Endothelial cell of umbilical vein (primary cell): ENCODE measurements around the gene CEP63. TPM values are rescaled to one million over a fixed set of nuclear protein-coding genes. Genes with fewer than 3 reads are reported as not detected.

ENCODE experiments used
- BruUV-seq: library from RNA; stranded (reverse); fragments of 400-500 nt; replicated peaks from 2 replicates; lab custom pipeline; 2021; lab: Mats Ljungman, UMichigan
- CTCF ChIA-PET: fragments of 300-600, 350-600 bp; sonication (Branson Sonifier 250); formaldehyde crosslinking; loops from one replicate; lab custom pipeline; 2021; ENCODE audit warnings: antibody characterized with exemption, inconsistent platforms; lab: Charles Lee
- POLR2A ChIA-PET: fragments of 300-600, 350-600 bp; sonication (Branson Sonifier 250); formaldehyde crosslinking; loops from one replicate; lab custom pipeline; 2021; ENCODE audit warnings: antibody characterized with exemption, inconsistent platforms; lab: Charles Lee
- DNase-seq: peaks from one replicate; pipeline ENCODE4 v3.0.0-alpha.2; 2011; ENCODE audit warnings: low read depth, low spot score
- FAIRE-seq: peaks from 2 replicates; lab custom pipeline; 2011; peaks lifted over from hg19 to GRCh38; lab: Jason Lieb, UNC
- H2AFZ ChIP-seq: 2 replicates; pipeline ENCODE4 v1.6.0; 2012; ENCODE audit warnings: low read depth, low read length, control low read depth, inconsistent platforms
- H3K27ac ChIP-seq: 2 replicates; pipeline ENCODE4 v1.5.1; 2011; ENCODE audit warnings: low read depth, mild to moderate bottlenecking, control low read depth, low read length, moderate library complexity; ENCODE audit not compliant: insufficient read depth
- H3K27me3 ChIP-seq, 2 experiments: 2 replicates each; pipeline versions ENCODE4 v1.6.0 to v1.6.1; 2011; ENCODE audit warnings: low read length in 2 of 2, mixed read lengths in 1 of 2; ENCODE audit not compliant: control insufficient read depth in 2 of 2, insufficient read depth in 2 of 2
- H3K36me3 ChIP-seq, 2 experiments: 2 replicates in 1 of 2; 3 replicates in 1 of 2; pipeline ENCODE4 v1.5.1; 2011; ENCODE audit warnings: low read length in 2 of 2, mild to moderate bottlenecking in 1 of 2, moderate library complexity in 1 of 2; ENCODE audit not compliant: control insufficient read depth in 2 of 2, insufficient read depth in 2 of 2; ENCODE audit errors: extremely low read depth in 1 of 2
- H3K4me1 ChIP-seq: 3 replicates; pipeline ENCODE4 v1.5.1; 2011; ENCODE audit warnings: mild to moderate bottlenecking, low read length; ENCODE audit not compliant: control insufficient read depth, insufficient read depth; ENCODE audit errors: extremely low read depth
- H3K4me2 ChIP-seq: 2 replicates; pipeline ENCODE4 v1.6.1; 2011; ENCODE audit warnings: low read length, control low read depth, mixed read lengths; ENCODE audit not compliant: insufficient read depth
- H3K4me3 ChIP-seq, 3 experiments: fragments of 200-600 bp in 1 of 3; sonication (generic), shearing (Covaris generic) in 1 of 3; replicated peaks in 1 of 3; 2 replicates each; pipeline ENCODE4 v1.5.1; 2011 to 2016; ENCODE audit warnings: control low read depth in 3 of 3, low read length in 3 of 3, mild to moderate bottlenecking in 2 of 3, inconsistent platforms in 1 of 3, low read depth in 1 of 3, moderate library complexity in 1 of 3; ENCODE audit not compliant: insufficient read depth in 1 of 3
- H3K79me2 ChIP-seq: 2 replicates; pipeline ENCODE4 v1.6.0; 2012; ENCODE audit warnings: low read length, inconsistent platforms; ENCODE audit not compliant: control insufficient read depth, insufficient read depth
- H3K9ac ChIP-seq: replicated peaks from 2 replicates; pipeline ENCODE3; 2011; ENCODE audit warnings: low read length, control low read depth; ENCODE audit not compliant: insufficient read depth; ENCODE audit errors: extremely low read depth
- H3K9me1 ChIP-seq: replicated peaks from 3 replicates; pipeline ENCODE4 v1.6.0; 2011; ENCODE audit warnings: mild to moderate bottlenecking, low read length; ENCODE audit not compliant: control insufficient read depth, insufficient read depth; ENCODE audit errors: extremely low read depth
- H3K9me3 ChIP-seq: replicated peaks from 2 replicates; pipeline ENCODE4 v1.5.1; 2012; ENCODE audit warnings: low read length, inconsistent platforms; ENCODE audit not compliant: control insufficient read depth, insufficient read depth
- H4K20me1 ChIP-seq: replicated peaks from 2 replicates; pipeline ENCODE3; 2011; ENCODE audit warnings: mild to moderate bottlenecking, low read length; ENCODE audit not compliant: control insufficient read depth, insufficient read depth; ENCODE audit errors: extremely low read depth
- CTCF ChIP-seq, 2 donors: IDR thresholded peaks; 1 replicate in 1 of 2; 2 replicates in 1 of 2; pipeline ENCODE4 v1.5.1; 2011; ENCODE audit warnings: low read length in 2 of 2, mild to moderate bottlenecking in 2 of 2, moderate library complexity in 2 of 2, control low read depth in 1 of 2, inconsistent platforms in 1 of 2, low read depth in 1 of 2; ENCODE audit not compliant: insufficient read depth in 1 of 2; ENCODE audit errors: extremely low read depth in 1 of 2
- EZH2 ChIP-seq: IDR thresholded peaks from 2 replicates; pipeline ENCODE4 v1.6.1; 2012; ENCODE audit warnings: borderline replicate concordance, low read depth, mild to moderate bottlenecking, moderate library complexity, low read length, inconsistent platforms; ENCODE audit not compliant: severe bottlenecking
- GATA2 ChIP-seq: IDR thresholded peaks from 2 replicates; pipeline ENCODE4 v1.7.0; 2011; ENCODE audit warnings: low read depth, mild to moderate bottlenecking, moderate library complexity, mixed read lengths, low read length; ENCODE audit not compliant: insufficient read length, insufficient read depth
- JUN ChIP-seq: IDR thresholded peaks from 2 replicates; pipeline ENCODE4 v1.6.1; 2011; ENCODE audit warnings: borderline replicate concordance, low read depth; ENCODE audit not compliant: insufficient read length, insufficient read depth
- MAX ChIP-seq: IDR thresholded peaks from 2 replicates; pipeline ENCODE4 v1.6.1; 2011; ENCODE audit not compliant: insufficient read depth, insufficient read length
- MYC ChIP-seq: IDR thresholded peaks from one replicate; pipeline ENCODE4 v1.6.1; 2011; ENCODE audit warnings: mild to moderate bottlenecking, low read depth, low read length
- POLR2A ChIP-seq: IDR thresholded peaks from 2 replicates; pipeline ENCODE4 v1.6.1; 2012; ENCODE audit warnings: low read depth, mild to moderate bottlenecking, control low read depth, low read length
- POLR2AphosphoS5 ChIP-seq: IDR thresholded peaks from 2 replicates; pipeline ENCODE4 v1.6.1; 2012; ENCODE audit warnings: low read depth, mild to moderate bottlenecking, control low read depth, low read length, moderate library complexity; ENCODE audit not compliant: insufficient read depth
- dilution Hi-C: fragments of 300-500 bp; cut with MboI; formaldehyde crosslinking; loops from one replicate; pipeline ENCODE4 v1.15.0; 2019; ENCODE audit warnings: low sequenced_read_pairs; ENCODE audit not compliant: extremely low pct_ligation_motif_present
- intact Hi-C: fragments of 100-400 bp; cut with micrococcal nuclease; formaldehyde crosslinking; loops from one replicate; pipeline ENCODE4 v1.10.0; 2022
- polyA plus RNA-seq, 4 experiments: library from polyadenylated mRNA; depleted of rRNA in 3 of 4; stranded (reverse) in 3 of 4; unstranded in 1 of 4; fragments of >200 nt; gene quantifications; 2 replicates each; pipeline versions ENCODE4 v1.2.1 to v1.2.3, GENCODE V29; 2011 to 2012; ENCODE audit warnings: missing spikeins in 1 of 4
- total RNA-seq: library from RNA; stranded (reverse); gene quantifications from 2 replicates; pipeline ENCODE4 v1.2.3, GENCODE V29; 2021

Gene CEP63
- total and polyA plus RNA-seq, 2 donors (not counting 3 experiments of a cell fraction or from before 2014, with no cell fraction given), result 5.7 to 29.4 TPM

- no peaks in the 10 kb centered on the region for H3K79me2 ChIP-seq
- peaks cover 23% of the 10 kb centered on the region for H3K4me1 ChIP-seq
- POLR2A ChIA-PET, result no interaction called here
- H3K9me3 ChIP-seq, result no peaks in the 10 kb centered on the region
- H3K9ac ChIP-seq, result no peak overlapping the region
- H3K4me3 ChIP-seq, result no peak overlapping the region
- H2AFZ ChIP-seq, result peak overlapping the region; percentile 9
- dilution Hi-C loops (no loop called here), intact Hi-C loops (loop anchor here (1.0 kb wide), 1 partner anchor 141 kb away; no protein-coding TSS in a partner anchor)
- CTCF ChIA-PET, result interaction anchor here (0.7 to 1.9 kb wide), 6 partner anchors 22 to 142 kb away, joined by 3 to 9 read pairs (median 4); partner anchors contain the start of gene AMOTL2
- TF ChIP-seq MYC, result no peak
- TF ChIP-seq POLR2A, result no peak
- peak; percentile 32 to 45 for TF ChIP-seq CTCF (IDR thresholded peaks at IDR 0.05; ENCODE audit: extremely low read depth in 1 of 2, insufficient read depth in 1 of 2, low read depth in 1 of 2, low read length in 2 of 2)
- no peak for TF ChIP-seq EZH2
- TF ChIP-seq POLR2AphosphoS5, result no peak
- no peak overlapping the region for H3K4me2 ChIP-seq
- no peaks in the 10 kb centered on the region for H3K36me3 ChIP-seq
- BruUV-seq, result no TSS peak
- DNase-seq (peak; percentile 11), FAIRE-seq (peak; percentile 8)
- H3K27me3 ChIP-seq, result peaks cover 0 to 6% of the 10 kb centered on the region in 2 experiments
- no peaks in the 10 kb centered on the region for H4K20me1 ChIP-seq
- H3K9me1 ChIP-seq, result no peaks in the 10 kb centered on the region
- H3K27ac ChIP-seq, result no peak overlapping the region
These were observed 36.6 kb upstream of the CEP63 start for GRCh38 chr3:134449277-134449676.

- Histone ChIP-seq H2AFZ (no peak overlapping the region), H3K4me2 (no peak overlapping the region), H3K9me3 (no peaks in the 10 kb centered on the region), H3K79me2 (no peaks in the 10 kb centered on the region), H3K4me1 (peaks cover 23% of the 10 kb centered on the region), H3K4me3 (no peak overlapping the region), H3K36me3 (no peaks in the 10 kb centered on the region), H3K9ac (no peak overlapping the region), H3K27ac (no peak overlapping the region), H4K20me1 (no peaks in the 10 kb centered on the region), H3K9me1 (no peaks in the 10 kb centered on the region), H3K27me3 (peaks cover 0 to 6% of the 10 kb centered on the region in 2 experiments)
- POLR2A ChIA-PET, result no interaction called here
- DNase-seq (peak; percentile 77), FAIRE-seq (no peak)
- no TSS peak for BruUV-seq
- intact Hi-C loops, result loop anchor here (1.0 kb wide), 1 partner anchor 142 kb away; no protein-coding TSS in a partner anchor
- CTCF ChIA-PET, result interaction anchor here (0.7 to 1.9 kb wide), 5 partner anchors 22 to 142 kb away, joined by 3 to 9 read pairs (median 5); partner anchors contain the start of gene AMOTL2
- dilution Hi-C loops, result no loop called here
- TF ChIP-seq MAX (no peak), JUN (no peak), CTCF (IDR thresholded peaks at IDR 0.05; ENCODE audit: extremely low read depth in 1 of 2, insufficient read depth in 1 of 2, low read depth in 1 of 2, low read length in 2 of 2) (no peak), POLR2AphosphoS5 (no peak), GATA2 (no peak)
These were observed 35.9 kb upstream of the CEP63 start for GRCh38 chr3:134449951-134450350.
